HG03457 (cell line): Measurements from ENCODE around the gene ANKH.
"Not testable (repeated sequence)": the region's sequence is repeated elsewhere in the genome, so short reads cannot be mapped to it uniquely, and the experiment has no call there.

ENCODE experiments used
- ATAC-seq: cut with Tn5 transposase; IDR thresholded peaks from one replicate; pipeline ENCODE4 v1.9.1; 2021; ENCODE audit warnings: moderate number of reproducible peaks; ENCODE audit not compliant: unreplicated experiment

ANKH gene

DNA sequence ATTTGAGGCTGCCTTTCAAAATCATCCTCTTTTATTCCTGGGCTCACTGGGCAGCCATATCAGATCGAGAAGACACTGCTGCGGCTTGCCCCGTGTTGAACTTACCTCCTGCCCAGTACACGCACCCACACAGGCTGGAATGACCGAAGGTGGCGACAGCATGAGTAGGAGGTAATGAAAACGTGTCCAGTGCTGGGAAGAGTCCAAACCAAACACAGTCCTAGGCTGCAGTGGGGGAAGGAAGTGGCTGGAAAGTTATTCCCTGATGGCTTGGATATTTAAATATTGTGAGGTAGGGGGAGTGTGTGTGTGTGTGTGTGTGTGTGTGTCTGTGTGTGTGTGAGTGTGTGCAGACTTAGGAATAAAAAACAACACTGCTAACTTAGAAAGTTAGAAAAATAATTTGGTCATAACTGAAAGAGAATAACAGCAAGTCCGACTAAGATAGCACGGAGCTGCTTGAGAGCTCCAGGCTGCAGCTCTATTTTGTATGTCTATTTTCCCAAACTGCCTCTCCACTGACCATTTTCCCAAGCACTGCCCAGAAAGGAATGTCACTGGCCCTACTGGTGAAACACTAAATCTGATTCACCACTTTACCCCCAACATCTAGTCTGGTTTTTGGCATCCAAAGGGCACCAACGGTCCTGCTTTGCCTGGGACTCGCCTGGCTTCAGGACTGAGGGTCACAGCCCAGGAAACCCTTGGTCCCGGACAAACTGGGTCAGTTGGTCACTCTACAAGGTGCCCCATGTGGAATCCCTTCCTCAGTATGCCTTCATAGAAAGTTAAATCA lies 41.2 kb downstream of the ANKH start:
- no peak for ATAC-seq

DNA sequence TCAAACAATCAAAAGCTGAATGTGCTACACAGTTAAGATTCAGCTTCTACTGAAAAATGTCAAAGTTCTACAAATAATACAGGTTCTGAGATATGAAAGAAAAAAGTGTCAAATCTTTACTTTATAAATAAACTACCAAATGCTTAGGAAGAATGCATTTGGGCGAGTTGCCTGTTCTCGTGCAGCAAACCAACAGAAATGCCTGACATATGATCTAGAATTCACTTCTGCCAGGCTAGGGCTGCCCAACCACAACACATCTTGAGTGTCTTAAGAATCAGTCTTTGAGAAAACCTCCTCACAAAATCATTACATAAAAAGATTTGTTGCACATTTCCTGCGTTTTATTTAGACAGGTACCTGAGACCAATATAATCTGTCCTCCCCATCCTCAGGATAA lies 42.2 kb downstream of the ANKH start:
- ATAC-seq, result no peak

DNA sequence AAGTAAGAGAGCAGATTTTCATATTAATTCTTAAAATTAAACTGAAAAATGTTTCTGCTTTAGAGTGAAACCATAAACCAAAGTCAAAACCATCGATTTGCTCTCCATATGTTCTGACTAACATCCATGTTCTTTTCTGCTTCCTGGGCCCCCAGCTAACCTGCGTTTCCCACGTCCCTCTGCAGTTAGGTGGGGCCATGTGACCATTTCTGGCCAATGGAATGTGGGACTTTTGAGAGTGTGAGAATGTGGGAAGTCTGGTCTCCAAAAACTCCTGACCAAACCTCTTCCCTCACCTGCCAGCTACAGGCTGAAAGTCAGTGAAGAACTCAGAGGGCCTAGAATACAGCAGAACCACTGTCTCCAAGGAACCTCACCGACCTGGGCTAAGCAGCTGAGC lies 44.9 kb downstream of the ANKH start:
- ATAC-seq, result no peak

DNA sequence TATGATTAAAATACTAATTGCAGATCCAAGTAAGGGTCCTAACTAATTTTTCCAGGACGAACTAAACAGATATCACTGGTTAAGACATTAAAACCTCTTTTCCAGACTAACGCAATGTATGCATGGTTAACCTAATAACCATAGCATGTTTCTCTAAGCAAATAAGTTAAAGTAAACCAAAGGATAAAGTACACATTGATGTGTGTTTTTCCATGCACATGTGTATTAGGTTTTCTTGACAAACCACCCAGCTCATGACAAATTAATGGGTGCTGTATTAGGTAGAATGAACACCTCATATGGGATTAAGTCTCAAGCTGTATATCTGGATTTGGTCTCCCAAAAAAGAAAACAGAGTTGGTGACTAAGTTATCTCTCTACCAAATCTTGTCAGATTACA lies 45.6 kb downstream of the ANKH start:
- no peak for ATAC-seq

DNA sequence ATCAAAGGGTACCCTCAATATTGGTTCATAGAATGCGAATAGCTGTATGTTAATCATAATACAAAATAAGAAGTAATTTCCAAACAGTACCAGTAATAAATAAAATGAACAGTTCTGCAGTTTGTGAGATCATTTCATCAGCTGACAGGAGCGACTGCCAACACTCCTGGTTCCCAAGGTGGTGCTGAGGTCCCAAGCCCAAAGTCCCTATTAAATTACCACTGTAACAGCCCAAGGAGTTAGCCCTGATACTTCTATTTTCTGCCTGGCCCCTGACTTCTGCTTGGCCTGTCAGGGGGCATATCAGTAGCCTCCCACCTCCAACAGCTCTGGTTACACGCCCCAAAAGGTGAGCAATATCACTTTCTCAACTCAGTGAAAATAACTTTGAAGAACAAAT lies 47.1 kb downstream of the ANKH start:
- ATAC-seq, result no peak

DNA sequence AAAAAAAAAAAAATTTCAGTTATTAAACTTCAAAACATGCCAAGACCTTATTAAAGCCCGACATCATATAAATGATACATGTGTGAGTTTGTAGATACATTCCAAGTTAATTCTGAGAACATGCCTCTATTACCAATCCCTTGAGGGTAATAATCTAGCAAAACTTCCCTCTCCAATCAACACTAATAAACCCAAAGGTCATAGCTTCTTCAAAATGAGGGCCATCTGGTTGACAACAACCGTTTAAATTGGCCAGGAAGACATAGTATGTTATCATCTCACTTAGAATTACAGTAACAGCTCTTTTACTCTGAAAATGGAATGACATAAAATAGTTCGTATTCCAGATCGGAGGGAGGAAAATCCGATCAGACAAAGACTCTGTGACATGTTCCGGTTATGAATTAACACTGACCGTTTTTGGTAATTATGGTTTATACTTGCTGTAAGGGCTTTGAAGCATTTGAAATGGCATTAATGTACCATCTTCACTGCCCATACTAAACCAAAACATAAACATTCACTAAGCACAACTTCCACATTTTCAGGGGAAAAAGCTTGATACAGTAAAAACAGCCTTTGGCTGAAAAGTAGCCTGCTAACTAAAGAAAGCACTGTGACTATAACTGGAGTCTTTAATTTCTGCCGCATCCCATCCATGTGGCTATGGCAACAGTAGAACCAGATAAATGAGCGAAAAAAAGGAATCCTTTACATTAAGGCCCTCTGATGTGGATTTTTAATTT lies 50.3 kb downstream of the ANKH start:
- no peak for ATAC-seq

DNA sequence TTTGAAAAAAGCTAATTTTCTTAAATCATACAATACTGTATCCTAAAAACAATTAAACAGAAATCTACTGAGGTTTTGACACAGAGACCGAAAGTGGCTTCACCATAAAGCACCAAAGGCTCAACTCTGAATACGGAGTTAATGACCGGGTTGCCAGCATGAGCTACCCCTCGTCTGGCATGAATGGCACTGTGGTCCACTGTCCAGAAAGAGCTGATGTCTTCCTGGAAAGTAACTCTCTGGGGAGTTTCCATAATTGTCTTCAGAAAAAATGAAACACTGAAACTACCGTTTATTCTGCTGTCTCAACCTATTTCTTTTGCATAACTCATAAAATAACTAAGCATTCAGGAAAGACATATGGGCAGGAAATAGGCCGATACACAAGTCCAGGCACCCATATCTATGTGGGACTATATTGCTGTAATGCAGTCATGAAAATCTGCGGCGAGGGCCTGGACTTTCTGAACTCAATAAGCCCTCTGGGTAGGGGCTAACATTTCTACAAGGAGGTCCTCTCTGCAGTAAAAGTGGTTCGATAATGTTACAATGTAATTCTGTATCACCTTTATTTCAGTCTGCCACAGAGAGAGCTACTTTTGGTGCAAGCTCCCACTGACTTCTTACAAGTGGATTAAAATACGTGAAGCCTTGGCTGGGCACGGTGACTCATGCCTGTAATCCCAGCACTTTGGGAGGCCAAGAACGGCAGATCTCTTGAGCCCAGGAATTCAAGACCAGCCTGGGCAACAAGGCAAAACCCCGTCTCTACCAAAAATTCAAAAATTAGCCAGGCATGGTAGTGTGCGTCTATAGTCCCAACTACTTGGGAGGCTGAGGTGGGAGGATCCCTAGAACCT lies 52.4 kb downstream of the ANKH start:
- ATAC-seq, result no peak

DNA sequence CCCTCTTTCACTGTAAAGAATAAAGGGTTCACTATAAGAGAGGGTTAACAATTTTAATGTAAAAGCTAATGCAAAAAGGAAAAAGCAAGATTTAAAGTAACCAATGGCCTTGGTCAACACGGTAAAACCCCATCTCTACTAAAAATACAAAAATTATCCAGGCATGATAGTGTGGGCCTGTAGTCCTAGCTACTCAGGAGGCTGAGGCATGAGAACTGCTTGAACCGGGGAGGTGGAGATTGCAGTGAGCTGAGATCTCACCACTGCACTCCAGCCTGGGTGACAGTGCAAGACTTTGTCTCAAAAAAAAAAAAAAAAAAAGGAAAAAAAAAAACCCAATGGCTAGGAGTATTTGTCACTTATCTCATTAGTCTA lies 53.8 kb downstream of the ANKH start:
- ATAC-seq, result not testable (repeated sequence)

DNA sequence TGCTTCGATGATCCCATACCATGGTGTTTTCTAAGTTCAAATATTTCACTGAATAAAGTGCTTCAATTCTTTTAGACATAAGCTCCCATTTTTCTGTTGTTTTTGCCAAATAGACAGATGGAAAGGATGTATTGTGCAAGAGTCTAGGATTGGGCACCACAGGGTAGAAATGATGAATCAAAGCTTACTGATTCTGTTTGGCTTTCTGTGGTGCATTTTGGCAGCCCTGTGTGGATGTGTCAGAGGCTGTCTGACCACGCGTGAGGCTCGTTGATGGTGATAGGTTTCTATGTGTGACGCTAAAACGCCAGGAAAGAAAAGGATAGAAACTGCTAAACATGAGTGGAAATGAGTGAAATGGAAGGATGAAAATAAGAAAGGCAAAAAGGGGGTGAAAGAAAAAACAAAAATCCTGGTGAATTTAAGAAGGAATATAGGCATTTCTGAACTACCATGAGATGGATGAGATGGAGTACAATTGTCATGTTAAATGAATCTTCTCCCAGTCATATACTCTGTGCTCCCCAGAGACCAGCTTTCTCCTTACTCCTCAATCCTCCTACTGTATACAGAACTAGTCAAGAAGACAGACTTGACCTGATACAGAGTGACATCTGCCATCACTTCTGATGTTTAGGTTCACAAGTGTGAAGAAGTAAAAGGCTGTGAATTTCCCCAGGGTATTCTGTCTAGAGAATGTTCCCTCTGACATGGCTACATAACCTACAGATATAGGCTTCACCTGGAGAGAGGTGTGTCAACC lies 54.4 kb downstream of the ANKH start:
- no peak for ATAC-seq

DNA sequence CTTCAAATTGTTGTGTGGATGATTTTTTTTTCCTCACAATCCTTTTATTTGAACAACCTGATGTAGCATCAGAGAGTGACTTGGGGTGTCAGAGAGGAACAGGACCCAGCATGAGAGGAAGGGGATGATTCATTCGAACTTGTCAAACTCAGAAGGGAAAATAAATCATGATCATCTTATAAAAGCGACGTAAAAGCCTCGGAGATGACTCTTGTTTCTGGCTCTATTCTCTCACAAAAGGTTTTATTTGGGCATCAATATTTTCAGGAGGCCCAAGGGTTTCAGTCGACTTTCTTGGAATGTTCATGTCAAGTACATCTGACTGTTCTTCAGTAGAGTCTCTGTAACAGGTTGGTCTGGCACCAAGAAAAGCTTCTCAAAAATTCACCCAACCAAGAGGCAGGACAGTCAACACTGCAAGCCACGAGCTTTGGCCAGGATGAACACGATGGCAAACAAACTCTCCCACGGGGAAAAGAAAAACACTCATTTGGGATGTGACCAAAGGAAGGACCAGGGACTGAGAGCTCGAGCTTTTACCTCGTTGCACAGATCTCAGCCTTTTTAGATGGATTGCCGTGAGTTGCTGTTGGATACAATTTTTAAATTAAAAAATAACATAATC lies 55.1 kb downstream of the ANKH start:
- ATAC-seq, result no peak

DNA sequence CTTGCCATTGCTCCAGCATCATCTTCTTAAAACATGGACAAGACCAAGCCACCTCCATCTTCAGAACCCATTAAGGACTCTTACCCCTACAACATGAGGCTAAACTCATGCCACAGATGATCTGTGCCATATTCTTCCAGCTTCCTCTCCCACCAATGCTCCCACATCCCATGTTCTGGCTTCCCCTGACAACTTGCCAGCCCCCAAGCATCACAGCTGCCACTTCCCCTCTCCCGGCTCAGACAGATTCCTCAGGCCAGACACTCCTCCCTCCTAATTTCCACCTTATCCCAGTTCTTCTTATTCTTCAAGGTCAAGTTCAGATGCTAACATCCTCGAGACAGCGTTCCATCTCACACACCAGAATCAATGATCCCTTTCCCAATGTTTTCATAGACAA lies 57.8 kb downstream of the ANKH start:
- no peak for ATAC-seq

DNA sequence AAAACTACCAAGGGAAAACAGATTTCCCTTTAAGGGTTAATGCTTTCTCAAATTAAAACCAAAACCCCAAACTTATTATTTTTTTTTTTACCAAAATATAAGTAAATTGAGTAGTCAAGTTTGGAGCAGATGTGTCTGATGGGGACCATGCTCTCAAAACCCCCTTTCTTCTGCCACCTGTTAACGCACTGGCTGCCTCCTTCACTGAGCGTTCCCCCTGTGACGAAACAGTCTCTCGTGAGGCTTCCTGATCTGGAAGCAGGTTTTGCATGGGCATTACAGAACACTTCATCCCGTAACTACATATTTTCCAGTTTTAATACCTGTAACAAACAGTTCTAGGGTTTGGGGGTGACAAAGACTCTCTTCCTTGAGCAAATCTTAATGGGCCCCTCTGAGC lies 59.4 kb downstream of the ANKH start:
- no peak for ATAC-seq

DNA sequence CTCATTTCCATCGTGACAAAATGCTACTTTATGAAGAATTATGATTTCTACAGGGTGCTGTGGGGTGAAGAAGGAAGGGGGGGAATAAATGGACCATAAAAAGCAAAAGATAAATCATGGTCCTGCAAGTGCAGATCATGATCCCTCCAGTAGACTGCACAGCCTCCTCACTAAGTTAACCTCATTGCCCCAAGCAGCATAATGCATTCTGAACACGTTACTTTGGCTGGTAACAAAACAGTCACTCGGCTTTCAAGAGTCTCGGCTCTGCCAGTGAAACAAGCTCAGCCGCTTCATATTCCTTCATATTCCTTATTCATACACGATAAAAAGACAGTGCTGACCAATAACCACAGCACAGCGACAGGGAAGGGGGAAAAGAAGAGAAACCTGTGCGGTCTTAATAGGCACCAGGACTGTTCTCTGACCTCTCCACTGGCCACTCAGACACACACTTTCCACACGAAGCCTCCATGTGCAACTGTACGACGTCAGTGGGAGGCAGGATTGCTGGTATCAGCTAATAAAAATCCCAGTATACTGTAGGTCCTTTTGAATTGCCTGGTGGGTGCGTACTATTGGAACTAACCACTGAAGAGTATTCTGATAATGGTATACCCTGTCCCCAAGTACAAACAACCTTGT lies 60.5 kb downstream of the ANKH start:
- no peak for ATAC-seq

DNA sequence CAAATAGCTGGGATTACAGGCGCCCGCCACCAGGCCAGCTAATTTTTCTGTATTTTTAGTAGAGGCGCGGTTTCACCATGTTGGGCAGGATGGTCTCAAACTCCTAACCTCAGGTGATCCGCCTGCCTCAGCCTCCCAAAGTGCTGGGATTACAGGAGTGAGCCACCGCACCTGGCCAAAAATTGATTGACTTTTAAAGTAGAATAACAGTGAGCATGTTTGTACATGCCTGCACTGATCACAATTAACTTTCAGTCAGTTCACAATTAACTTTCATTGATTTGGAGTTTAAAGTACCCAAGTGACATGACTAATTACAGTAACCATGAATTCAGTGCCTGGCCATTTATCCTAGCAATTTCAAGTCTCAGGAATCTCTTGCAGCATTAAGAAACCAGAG lies 61.3 kb downstream of the ANKH start:
- ATAC-seq, result no peak

DNA sequence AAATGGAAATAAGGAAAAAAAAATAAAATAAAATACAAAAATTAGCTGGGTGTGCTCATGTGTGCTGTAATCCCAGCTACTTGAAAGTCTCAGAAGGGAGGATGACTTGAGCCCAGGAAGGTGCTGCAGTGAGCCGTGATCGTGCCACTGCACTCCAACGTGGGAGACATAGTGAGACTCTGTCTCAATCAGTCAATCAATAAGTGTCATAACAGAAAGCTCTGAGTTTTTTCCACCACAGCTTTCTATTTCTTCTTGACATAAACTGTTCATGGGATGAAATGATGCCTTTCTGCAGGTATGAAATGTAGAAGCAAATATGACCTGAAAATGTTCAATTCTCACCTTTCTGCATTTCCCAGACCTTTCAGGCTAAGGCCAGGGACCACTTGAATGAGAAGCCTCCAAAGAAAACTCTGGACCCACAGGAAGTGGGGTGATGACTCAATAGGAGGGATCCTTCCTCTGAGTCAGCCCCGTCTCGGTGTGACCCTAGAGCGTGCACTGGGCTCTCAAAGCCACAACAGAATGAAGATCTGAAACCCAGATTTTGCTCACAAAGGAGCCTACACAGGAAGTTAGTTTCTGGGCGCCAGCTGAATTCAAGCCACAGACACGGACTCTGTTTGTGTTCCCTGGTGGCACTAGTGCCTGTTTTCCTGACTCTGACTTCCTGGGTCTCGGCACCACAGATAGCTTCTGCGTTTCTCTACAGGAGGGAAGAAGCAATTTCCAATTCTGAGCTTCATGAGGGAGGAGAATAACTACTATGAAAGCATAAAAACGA lies 62.0 kb downstream of the ANKH start:
- peak; percentile 98 for ATAC-seq

DNA sequence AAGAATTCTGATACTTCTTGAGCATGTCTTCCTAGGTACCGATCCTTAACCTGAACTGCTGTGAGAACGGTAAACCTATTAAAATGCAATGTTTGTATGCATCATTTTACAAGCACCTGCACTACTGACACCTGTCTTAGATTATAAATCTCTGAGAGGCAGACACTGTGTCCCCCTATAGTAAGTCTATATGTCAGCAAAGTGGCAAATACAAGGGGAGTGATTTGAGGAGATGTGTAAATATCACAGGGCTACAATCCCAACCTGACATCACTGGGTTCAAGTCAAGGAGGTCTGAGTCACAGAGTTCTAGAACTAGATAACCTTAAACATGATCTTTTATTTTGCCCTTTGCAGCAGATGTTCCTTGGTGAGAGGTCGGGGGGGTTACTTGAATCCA lies 64.1 kb downstream of the ANKH start:
- no peak for ATAC-seq

DNA sequence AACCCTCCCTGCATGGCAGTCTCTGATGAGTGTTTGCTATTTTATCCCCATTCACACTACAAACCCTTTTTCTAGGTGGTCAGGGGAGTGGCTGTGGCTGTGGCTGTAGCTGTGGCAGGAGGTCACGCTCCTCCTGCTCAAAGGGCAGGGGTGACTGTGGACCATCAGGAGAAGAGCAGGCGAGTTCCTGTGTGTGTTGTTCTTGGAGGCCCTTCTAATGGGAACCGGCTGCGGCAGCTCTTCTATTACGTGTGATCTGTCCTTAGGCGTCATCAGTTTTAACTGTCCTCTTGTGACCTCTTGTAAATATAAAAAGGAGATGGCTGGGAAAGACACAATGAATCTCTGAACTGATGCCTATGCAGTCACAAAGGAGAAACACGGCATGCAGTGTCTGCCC lies 65.1 kb downstream of the ANKH start:
- ATAC-seq, result no peak

DNA sequence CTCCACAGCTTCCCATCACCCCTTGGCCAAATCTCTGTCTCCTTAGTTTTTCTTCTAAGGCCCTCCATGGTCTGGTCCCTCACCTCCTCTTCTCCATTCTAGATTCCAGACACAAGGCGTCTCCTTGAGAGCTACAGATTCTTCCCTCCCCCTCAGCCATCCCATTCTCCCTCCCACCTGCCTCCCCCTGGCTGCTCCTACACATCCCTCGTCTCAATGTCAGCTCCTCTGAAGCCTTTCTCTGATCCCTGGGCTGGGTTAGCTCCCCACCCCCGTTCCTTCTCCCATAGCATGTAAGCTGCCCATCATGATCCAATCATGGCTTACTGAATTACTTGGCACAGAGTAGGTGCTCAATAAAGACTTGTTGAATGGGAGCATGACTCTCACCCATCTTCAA lies 69.0 kb downstream of the ANKH start:
- no peak for ATAC-seq

DNA sequence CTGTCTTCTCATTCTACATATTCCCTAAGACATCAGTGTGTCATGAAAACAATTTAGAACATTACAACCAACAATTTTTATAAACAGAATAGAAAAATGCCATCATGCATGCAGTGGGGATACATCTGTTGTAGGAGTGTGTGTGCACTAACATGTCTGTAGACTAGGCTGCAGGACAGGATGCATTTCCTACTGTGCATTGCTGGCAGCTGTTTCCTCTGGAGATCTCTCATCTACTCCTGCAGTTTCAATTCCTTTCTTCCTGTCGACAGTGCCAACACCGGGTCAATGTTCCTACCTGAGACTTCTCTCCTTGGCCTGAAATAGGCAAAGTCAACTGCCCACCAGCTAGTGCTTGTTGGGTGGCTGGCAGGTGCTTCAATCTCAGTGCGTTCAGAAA lies 69.8 kb downstream of the ANKH start:
- no peak for ATAC-seq
